LNCaP clone FGC (cell line): ENCODE results near the gene TSR1.

Experiments
- DNase-seq: peaks from one replicate; pipeline ENCODE4 v3.0.0-alpha.2; 2011; ENCODE audit warnings: low read depth
- H3K4me3 ChIP-seq: 2 replicates; pipeline ENCODE4 v1.5.1; 2011; ENCODE audit warnings: mild to moderate bottlenecking, low read depth, low read length, control low read depth
- TF ChIP-seq, protein P1 (sequence below): IDR thresholded peaks from 2 replicates; pipeline ENCODE4 v1.5.1; 2012; ENCODE audit warnings: mild to moderate bottlenecking; ENCODE audit not compliant: control insufficient read depth, insufficient read depth; ENCODE audit errors: extremely low read depth

Gene TSR1

GRCh38 chr17:2363851-2364762, 27.9 kb upstream of the TSR1 start:
- H3K4me3 ChIP-seq = no peak overlapping the region
- TF ChIP-seq, protein P1, sequence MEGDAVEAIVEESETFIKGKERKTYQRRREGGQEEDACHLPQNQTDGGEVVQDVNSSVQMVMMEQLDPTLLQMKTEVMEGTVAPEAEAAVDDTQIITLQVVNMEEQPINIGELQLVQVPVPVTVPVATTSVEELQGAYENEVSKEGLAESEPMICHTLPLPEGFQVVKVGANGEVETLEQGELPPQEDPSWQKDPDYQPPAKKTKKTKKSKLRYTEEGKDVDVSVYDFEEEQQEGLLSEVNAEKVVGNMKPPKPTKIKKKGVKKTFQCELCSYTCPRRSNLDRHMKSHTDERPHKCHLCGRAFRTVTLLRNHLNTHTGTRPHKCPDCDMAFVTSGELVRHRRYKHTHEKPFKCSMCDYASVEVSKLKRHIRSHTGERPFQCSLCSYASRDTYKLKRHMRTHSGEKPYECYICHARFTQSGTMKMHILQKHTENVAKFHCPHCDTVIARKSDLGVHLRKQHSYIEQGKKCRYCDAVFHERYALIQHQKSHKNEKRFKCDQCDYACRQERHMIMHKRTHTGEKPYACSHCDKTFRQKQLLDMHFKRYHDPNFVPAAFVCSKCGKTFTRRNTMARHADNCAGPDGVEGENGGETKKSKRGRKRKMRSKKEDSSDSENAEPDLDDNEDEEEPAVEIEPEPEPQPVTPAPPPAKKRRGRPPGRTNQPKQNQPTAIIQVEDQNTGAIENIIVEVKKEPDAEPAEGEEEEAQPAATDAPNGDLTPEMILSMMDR = no peak
- DNase-seq = no peak

DNA sequence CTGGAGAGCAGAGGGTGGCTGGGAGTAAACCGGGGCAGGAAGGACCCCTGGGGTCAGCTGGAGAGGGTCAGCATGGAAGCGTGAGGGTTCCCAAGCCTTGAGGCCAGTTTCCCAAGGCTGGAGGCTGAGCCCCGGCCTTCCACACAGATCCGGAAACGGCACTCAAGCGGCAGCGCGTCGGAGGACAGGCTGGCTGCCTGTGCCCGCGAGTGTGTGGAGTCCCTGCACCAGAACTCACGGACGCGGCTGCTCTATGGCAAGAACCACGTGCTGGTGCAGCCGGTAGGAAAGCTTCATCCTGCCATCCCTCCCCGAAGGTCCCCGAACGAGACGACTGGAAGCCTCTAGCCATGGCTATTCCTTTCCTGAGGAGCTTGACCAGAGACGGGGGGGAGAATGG, 27.1 kb upstream of the TSR1 start:
- no peak overlapping the region for H3K4me3 ChIP-seq
- TF ChIP-seq, protein P1 = no peak
- no peak for DNase-seq

- H3K4me3 ChIP-seq = no peak overlapping the region
- DNase-seq = no peak
- TF ChIP-seq, protein P1 = no peak
Observed at GRCh38 chr17:2362881-2363280, 26.6 kb upstream of the TSR1 start.

DNA sequence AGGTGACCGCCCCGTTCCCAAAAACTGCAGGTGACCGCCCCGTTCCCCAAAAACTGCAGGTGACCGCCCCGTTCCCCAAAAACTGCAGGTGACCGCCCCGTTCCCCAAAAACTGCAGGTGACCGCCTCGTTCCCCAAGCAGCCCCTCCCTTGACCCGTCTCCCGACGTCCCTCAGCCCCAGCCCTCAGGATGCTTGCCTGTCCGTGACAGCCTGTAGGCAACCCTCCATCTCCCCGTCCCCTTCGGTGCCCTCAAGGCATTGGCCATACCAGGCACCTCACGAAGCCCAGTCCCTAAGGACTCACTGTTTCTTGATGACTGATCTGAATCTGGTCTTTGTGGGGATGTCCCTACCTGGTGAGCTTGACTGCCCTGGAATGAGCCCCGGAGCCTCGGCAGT, 26.2 kb upstream of the TSR1 start:
- H3K4me3 ChIP-seq = no peak overlapping the region
- no peak for DNase-seq
- TF ChIP-seq, protein P1 = no peak

GRCh38 chr17:2362016-2362415, 25.8 kb upstream of the TSR1 start:
- no peak overlapping the region for H3K4me3 ChIP-seq
- no peak for DNase-seq
- TF ChIP-seq, protein P1 = no peak

- no peak for DNase-seq
- TF ChIP-seq, protein P1 = no peak
- H3K4me3 ChIP-seq = no peak overlapping the region
Observed at GRCh38 chr17:2361010-2361760, 24.9 kb upstream of the TSR1 start.
